Astrocyte of the spinal cord (primary cell): ENCODE measurements around the gene KIF16B.

Experiments used
- DNase-seq: peaks from one replicate; pipeline ENCODE4 v3.0.0; 2011; ENCODE audit warnings: low read depth, low spot score
- H3K4me3 ChIP-seq: 2 replicates; pipeline ENCODE4 v1.5.1; 2011; ENCODE audit warnings: low read depth, mild to moderate bottlenecking, low read length, moderate library complexity
- CTCF ChIP-seq: IDR thresholded peaks from 2 replicates; pipeline ENCODE4 v1.5.1; 2012; ENCODE audit warnings: low read depth, mild to moderate bottlenecking, low read length, inconsistent platforms
- in situ Hi-C: cut with HindIII; loops from 2 replicates; pipeline ENCODE4 v1.10.0; 2017; ENCODE audit warnings: low sequenced_read_pairs

The KIF16B gene

DNA sequence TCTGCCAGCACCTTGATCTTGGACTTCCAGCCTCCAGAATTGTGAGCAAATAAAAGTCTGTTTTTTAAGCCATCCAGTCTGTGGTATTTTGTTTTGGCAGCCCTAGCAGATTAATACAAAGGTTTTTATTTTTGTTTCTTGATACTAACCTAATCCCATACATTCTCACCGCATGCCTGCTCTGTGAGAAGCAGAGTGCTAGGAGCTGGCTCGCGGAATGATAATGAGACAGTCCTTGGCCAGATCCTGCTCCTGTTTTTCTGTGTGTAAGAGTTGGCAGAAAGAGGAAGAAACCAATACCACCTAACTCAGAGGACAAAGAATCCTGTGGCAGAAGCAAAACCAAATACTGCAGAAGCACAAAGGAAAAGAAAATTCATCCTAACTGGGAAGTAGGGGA, 82.6 kb downstream of the KIF16B start:
- in situ Hi-C loops, result no loop called here
- DNase-seq, result no peak
- H3K4me3 ChIP-seq, result no peak overlapping the region
- TF ChIP-seq CTCF, result no peak

GRCh38 chr20:16488616-16489015, 84.6 kb downstream of the KIF16B start:
- H3K4me3 ChIP-seq, result no peak overlapping the region
- no peak for TF ChIP-seq CTCF
- in situ Hi-C loops, result no loop called here
- no peak for DNase-seq

DNA sequence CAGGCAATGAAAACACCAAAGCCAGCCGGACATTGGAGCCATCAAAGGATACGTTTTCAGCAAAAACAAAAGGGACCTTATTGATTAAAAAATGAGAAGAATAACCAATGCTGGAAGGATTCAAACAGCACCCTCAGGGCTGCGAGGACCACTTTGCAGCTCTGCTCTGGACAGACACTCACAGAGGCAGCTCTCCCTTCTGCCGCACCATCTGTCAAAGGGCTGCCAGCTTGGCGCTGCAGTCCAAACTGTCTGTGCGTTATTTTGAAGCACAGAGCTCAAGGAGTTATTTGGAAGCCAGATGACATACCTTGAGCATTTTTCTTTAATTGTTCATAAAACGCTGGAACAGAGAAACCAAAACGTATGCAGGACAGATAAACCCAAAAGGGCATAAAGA, 85.2 kb downstream of the KIF16B start:
- in situ Hi-C loops, result no loop called here
- no peak for TF ChIP-seq CTCF
- no peak overlapping the region for H3K4me3 ChIP-seq
- DNase-seq, result no peak

- in situ Hi-C loops, result no loop called here
- H3K4me3 ChIP-seq, result no peak overlapping the region
- no peak for DNase-seq
- no peak for TF ChIP-seq CTCF
These were observed 86.7 kb downstream of the KIF16B start for GRCh38 chr20:16486532-16486931.

DNA sequence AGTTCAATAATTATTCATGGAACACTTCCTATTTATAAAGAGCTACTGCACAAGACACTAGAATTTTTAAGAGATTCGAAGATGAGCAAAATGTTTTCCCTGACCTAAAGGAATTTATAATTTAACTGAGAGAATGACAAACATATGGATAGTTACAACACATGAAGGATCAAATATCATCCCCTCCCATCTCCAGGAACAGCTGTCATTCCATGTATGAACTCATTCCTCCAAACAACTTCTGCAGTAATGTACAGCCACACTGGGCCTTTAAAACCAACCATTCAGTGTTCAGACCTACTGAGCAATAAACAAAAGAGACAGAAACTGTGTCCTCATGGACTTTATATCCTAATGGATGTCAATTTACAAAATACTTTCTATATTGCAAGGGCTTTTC, 87.8 kb downstream of the KIF16B start:
- in situ Hi-C loops, result no loop called here
- no peak for DNase-seq
- TF ChIP-seq CTCF, result no peak
- no peak overlapping the region for H3K4me3 ChIP-seq

DNA sequence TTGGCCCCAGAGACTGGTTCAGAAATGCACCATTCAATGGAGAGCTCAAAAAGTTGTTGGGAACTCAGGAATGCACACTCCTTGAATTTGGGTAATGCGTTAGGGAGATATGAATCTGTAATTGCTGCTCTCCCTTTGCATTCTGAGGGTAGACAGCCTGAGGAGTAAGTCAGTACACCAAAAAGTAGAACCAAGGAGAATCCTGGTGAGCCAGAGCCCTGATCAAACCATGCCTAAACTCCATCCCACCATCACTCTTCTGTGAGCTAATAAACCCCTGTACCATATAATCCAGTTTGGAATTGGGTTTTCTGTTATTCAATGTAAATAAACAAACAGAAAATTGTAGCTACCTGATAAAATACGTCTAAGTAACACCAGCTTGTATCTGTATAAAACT, 90.2 kb downstream of the KIF16B start:
- in situ Hi-C loops, result no loop called here
- no peak for TF ChIP-seq CTCF
- no peak overlapping the region for H3K4me3 ChIP-seq
- no peak for DNase-seq

GRCh38 chr20:16481977-16482376, 91.3 kb downstream of the KIF16B start:
- no peak overlapping the region for H3K4me3 ChIP-seq
- in situ Hi-C loops, result no loop called here
- no peak for TF ChIP-seq CTCF
- no peak for DNase-seq
